ENCODE results near the gene ZNF358. TPM values are rescaled to one million over a fixed set of nuclear protein-coding genes. Genes with fewer than 3 reads are reported as not detected.
A peak's percentile ranks its signal among the peaks of the same experiment; 100 is the strongest.

The ZNF358 gene
- total RNA-seq, 4 donors from 2014 or later: 31.9 to 49.8 (median 36.6) TPM

DNA sequence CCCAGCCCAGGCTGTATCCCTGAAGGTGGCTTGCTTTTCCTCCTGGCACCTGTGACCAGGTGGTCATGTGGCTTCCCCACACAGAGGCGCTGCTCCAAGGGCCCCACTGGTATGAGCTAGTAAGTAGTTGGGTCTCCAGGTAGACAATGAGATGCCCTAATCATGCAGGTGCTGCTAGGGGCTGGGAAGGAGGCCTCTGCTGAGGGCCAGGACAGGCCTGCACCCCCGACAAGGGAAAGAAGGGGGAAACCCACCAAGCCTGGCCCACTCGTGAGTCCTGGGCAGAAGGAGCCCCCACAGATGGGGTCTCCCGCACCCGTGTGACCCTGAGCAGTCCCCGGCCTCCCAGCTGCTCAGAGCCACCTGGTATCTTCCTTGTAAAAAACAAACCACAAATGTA lies 40.2 kb upstream of the ZNF358 start:
- TF ChIP-seq, protein P1, sequence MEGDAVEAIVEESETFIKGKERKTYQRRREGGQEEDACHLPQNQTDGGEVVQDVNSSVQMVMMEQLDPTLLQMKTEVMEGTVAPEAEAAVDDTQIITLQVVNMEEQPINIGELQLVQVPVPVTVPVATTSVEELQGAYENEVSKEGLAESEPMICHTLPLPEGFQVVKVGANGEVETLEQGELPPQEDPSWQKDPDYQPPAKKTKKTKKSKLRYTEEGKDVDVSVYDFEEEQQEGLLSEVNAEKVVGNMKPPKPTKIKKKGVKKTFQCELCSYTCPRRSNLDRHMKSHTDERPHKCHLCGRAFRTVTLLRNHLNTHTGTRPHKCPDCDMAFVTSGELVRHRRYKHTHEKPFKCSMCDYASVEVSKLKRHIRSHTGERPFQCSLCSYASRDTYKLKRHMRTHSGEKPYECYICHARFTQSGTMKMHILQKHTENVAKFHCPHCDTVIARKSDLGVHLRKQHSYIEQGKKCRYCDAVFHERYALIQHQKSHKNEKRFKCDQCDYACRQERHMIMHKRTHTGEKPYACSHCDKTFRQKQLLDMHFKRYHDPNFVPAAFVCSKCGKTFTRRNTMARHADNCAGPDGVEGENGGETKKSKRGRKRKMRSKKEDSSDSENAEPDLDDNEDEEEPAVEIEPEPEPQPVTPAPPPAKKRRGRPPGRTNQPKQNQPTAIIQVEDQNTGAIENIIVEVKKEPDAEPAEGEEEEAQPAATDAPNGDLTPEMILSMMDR (IDR thresholded peaks at IDR 0.05): no peak
- DNase-seq (ENCODE audit: low spot score): no peak
- no peak for ATAC-seq (ENCODE audit: low FRiP score)

DNA sequence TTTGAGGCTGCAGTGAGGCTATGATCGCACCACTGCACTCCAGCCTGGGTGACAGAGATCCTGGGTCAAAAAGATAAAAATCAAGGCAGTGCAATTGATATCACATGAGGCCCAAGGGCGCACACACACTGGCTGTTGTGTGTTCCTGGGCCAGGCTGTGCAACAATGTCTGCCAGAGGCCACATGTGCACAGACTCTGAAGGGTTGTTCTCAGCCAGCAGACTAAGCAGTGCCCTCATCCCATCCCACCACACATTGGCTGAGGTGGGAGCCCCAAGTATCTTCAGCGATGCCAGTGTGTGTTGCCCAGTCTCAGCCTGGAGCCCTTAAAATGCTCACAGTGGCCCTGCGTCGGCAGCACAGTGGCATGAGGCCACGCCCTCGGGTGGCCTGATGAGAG lies 39.7 kb upstream of the ZNF358 start:
- ATAC-seq (ENCODE audit: low FRiP score) (no peak), DNase-seq (ENCODE audit: low spot score) (no peak)
- TF ChIP-seq, protein P1 (IDR thresholded peaks at IDR 0.05): no peak

DNA sequence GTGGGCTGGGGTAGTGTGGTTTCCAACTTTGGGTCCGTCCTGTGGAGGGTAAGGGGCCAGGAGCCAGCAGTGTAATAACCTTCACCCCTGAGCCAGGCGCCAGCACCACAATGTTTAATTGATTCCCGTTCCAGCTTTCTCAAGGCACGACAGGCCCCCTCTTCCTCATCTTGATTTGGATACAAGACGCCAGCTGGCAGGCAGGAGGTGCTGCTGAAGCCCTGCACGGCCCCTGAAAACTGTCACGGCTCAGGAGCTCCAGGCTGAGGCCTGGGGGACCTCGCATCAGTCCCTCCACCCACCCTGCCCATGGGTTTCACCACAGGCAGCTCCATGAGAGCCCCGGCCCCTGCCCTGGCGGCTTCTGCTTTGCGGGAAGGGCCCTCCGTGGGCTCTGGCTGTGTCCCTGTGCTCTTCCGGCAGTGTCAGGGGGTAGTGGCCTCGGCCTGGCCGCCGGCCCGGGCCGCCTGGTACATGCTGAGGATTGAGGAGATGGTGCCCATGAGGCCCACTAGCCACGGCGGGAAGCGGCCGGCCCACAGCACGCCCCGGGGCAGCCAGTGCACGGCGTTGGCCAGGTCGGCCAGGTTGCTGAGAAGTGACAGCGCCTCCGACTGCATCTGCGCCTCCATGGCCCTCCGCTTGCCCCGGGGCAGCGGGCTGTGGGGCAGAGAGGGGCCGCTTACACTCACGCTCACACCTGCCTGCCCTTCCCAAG lies 39.0 kb upstream of the ZNF358 start:
- no peak for ATAC-seq (ENCODE audit: low FRiP score)
- TF ChIP-seq, protein P1 (IDR thresholded peaks at IDR 0.05): no peak
- no peak for DNase-seq (ENCODE audit: low spot score)

DNA sequence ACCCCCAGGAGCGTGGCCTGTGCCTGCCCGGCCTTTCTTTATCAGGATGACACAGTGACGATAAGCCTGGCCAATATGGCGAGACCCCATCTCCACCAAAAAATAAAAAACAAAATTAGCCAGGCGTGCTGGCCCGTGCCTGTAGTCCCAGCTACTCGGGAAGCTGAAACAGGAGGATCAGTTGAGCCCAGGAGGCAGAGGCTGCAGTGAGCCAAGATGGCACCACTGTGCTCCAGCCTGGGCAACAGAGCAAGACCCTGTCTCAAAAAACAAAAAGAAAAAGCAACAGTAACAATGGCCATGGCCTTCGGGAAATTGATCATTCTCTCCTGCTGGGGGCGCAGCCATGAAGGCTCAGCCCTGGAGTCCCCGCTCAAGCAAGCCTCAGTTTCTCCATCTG lies 38.1 kb upstream of the ZNF358 start:
- DNase-seq (ENCODE audit: low spot score) (no peak), ATAC-seq (ENCODE audit: low FRiP score) (no peak)
- TF ChIP-seq, protein P1 (IDR thresholded peaks at IDR 0.05): no peak

DNA sequence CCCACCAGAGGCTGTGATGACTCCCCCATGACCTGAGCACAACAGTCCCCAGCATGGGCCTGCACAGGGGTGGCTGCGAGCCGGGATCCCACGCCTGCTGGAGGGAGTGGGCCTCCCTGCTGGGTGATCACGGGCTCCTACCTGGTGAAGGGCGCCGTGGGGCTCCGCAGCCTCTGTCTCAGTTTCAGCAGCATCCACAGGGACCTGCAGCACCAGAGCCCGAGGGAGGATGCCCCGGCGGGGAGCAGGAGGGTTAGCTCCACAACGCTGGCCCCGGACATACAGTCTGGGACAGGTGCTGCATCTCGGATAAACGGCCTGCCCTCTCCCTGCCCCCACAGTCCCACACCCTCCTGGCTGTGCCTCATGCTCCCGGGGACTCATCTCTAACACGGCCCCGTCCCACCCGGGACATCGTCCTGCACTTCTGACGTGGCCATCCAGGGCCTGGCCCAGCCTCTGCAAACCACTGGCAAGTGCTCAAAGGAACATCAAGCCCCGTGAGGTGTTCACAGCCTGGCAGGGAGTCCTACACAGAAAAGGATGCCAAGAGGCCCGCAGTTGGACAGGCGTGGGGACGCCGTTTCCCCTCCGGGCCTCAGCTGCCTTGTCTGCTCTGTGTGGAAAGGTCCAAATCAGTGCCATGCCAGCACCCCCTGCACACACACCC lies 37.6 kb upstream of the ZNF358 start:
- no peak for DNase-seq (ENCODE audit: low spot score)
- peak; percentile 12 for ATAC-seq (ENCODE audit: low FRiP score)
- TF ChIP-seq, protein P1 (IDR thresholded peaks at IDR 0.05): no peak

DNA sequence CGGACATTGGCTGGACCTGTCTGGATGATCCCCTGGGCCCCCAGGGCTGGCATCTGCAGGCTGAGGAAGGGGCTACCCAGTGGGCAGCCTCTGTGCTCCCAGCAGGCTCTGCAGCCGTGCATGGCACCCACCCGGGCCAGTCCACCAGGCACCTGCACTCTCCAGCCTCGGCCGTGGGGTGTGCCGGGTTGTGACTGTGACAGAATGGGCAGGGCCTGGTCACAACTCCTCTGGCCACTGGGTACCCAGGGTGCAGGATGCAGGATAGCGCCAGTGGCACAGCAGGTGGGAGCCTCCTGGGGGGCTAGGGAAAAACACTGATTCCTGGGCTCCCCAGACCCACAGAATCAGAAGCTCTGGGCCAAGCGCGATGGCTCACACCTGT lies 37.1 kb upstream of the ZNF358 start:
- TF ChIP-seq, protein P1 (IDR thresholded peaks at IDR 0.05): no peak

More for the DNA sequence above, 37.1 kb upstream of the ZNF358 start:
- ATAC-seq (ENCODE audit: low FRiP score) (no peak), DNase-seq (ENCODE audit: low spot score) (no peak)
